ENCODE measurements around the gene CIB1.

The CIB1 gene

GRCh38 chr15:90219421-90220141, 14.2 kb downstream of the CIB1 start:
- in situ Hi-C loops (cut with MboI; ENCODE audit: low sequenced_read_pairs) = loop anchor here (10.0 kb wide), 1 partner anchor 55 kb away; no protein-coding TSS in a partner anchor

GRCh38 chr15:90217671-90218394, 15.9 kb downstream of the CIB1 start:
- in situ Hi-C loops (cut with MboI; ENCODE audit: low sequenced_read_pairs) = no loop called here

DNA sequence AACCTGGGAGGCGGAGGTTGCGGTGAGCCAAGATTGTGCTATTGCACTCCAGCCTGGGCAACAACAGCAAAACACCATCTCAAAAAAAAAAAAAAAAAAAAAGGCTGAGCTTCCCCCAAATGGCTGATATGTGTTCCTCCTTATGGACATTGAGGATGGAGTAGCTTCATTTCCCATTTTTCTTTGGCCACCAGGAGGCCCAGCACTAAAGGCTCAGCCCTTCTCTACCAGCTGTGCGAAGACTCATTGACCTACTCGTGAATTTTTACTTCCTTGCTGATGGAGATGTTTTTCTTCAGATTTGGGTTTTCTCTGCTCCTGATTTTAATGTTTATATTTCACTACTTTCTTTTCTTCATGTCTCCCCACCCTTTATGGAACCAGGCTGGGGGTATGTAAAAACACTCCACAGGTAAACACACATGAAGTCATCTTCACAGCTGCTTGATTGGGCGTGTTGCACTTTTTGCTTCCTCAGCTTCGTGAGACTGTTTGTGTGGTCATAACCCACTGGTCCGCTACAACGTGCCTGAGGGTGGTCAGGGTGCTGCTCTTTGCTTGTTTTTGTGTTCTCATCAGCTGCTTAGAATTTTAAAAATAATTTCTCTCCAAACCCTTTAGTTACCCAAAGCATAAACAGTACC, 19.1 kb downstream of the CIB1 start:
- in situ Hi-C loops (cut with MboI; ENCODE audit: low sequenced_read_pairs) = no loop called here

DNA sequence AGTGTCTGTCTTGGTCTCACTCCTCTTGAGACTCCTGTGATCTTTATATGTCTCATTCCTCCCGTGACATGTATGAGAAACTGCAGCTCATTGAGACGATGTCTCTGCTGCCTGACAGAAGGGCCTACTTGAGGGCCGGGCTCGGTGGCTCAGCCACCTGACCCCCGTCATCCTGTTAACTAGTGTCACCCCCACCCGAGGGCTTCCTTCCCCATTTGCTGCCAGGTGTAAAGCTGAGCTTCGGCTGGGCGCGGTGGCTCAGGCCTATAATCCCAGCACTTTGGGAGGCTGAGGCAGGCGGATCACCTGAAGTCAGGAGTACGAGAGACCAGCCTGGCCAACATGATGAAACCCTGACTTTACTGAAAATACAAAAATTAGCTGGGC, 19.9 kb downstream of the CIB1 start:
- in situ Hi-C loops (cut with MboI; ENCODE audit: low sequenced_read_pairs) = no loop called here

GRCh38 chr15:90213122-90213817, 20.5 kb downstream of the CIB1 start:
- in situ Hi-C loops (cut with MboI; ENCODE audit: low sequenced_read_pairs) = no loop called here

GRCh38 chr15:90212221-90213098, 21.3 kb downstream of the CIB1 start:
- in situ Hi-C loops (cut with MboI; ENCODE audit: low sequenced_read_pairs) = no loop called here

DNA sequence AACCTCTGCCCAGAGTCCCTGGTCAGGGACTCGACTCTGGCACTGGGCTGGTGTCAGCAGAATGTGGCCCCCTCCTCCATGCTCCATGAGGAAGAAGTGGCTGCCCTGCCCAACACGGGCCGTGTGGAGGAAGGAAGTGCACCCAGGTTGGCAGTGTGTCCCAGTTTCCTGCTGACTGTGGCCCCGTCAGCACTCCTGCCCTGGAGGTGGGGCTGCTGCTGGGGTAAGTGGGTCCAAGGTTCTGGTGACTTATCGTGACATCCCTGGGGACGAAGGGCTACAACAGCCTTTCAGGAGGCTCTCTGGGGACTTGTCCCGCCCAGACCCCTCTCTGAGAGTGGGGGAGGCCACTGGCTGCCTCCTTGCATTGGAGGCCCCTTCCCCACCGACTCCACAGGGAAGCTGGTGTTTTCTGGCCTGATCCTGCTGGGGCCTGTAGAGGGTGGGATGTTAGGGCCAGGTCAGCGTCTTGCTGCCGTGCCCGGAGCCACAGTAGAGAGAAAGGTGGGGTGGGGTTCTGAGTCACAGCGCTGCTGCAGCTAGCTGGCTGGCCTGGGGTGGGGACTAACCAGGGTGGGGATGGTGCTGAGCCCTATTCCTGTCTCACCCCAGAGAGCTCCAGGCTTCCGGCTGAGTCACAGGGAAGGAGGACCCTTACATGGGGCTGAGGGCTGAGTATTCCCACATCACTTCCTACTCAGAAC, 22.1 kb downstream of the CIB1 start:
- in situ Hi-C loops (cut with MboI; ENCODE audit: low sequenced_read_pairs) = no loop called here

DNA sequence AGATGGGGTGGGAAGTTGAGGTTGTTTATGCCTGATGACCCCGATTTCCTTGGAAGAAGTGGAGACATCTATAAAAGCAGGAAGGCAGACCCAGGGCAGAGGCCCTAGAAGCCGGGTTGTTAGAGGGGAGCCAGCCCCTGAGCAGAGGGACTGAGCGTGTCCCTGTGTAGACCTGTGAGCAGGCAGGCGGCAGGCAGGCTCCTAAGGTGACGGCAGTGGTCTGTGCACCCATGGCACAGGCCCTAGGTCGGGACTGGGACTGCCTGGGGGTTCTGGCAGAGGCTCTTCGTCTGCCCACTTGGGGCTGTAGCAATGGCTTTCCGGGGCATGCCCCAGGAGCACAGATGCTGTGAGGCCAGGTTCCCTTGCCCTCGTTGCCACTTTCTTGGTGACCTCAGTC, 22.7 kb downstream of the CIB1 start:
- in situ Hi-C loops (cut with MboI; ENCODE audit: low sequenced_read_pairs) = no loop called here

DNA sequence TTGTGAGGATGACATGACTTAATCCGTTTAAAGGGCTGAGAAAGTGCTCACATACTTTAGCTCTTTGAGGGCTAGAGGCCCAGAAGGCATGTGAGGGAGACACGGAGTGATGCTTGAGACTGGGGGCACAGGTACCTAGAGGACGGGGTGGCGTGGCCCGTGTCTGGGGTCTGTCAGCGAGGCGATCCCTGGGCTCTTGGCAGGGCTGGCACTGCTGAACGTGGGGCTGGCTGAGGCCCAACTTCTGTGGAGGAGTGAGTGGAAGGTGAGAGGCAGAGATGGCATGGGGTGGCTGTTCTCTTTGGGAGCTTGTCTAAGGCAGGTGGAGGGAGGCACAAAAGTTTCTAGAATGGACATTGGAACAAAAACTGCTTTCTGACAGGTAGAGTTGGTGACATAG, 23.1 kb downstream of the CIB1 start:
- in situ Hi-C loops (cut with MboI; ENCODE audit: low sequenced_read_pairs) = no loop called here

DNA sequence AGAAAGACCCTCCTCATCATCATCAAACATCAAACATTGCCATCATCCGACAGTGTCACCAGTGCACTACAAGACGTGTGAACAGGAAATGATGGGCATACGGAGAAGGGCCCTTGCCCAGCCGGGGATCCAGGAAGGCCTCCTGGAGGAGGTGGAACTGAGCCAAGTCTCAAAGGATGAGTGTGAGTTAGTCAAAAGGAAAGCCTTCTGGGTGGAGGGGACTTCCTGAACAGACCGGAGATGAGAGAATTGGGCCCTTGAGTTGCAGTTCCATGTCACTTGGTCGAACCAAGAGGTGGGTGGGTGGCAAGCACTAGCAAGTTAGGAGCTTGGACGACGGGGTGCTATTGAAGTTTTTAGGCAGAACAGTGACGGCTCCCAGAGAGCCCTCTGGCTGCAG, 24.1 kb downstream of the CIB1 start:
- in situ Hi-C loops (cut with MboI; ENCODE audit: low sequenced_read_pairs) = no loop called here

- in situ Hi-C loops (cut with MboI; ENCODE audit: low sequenced_read_pairs) = no loop called here
These were observed 25.4 kb downstream of the CIB1 start for GRCh38 chr15:90208356-90208755.

GRCh38 chr15:90207252-90207651, 26.5 kb downstream of the CIB1 start:
- in situ Hi-C loops (cut with MboI; ENCODE audit: low sequenced_read_pairs) = no loop called here

DNA sequence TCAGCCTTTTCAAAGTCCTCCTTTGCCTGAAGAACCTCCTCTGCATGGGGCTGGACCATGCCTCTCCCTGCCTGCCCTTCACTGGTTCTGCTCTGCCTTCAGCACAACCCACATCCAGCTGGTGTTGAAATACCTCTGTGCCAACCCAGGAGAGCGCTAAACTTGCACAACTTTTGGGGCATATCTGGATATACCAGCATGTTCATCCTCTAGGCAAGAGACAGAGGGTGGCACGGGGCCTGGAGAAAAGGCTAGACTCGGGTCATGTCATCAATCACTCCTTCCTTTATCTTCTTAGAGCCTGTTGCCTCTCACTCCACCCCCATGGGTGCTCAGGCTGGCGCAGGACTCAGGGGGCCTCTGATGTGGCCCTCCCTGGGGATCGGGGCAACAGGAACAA, 27.9 kb downstream of the CIB1 start:
- in situ Hi-C loops (cut with MboI; ENCODE audit: low sequenced_read_pairs) = no loop called here

DNA sequence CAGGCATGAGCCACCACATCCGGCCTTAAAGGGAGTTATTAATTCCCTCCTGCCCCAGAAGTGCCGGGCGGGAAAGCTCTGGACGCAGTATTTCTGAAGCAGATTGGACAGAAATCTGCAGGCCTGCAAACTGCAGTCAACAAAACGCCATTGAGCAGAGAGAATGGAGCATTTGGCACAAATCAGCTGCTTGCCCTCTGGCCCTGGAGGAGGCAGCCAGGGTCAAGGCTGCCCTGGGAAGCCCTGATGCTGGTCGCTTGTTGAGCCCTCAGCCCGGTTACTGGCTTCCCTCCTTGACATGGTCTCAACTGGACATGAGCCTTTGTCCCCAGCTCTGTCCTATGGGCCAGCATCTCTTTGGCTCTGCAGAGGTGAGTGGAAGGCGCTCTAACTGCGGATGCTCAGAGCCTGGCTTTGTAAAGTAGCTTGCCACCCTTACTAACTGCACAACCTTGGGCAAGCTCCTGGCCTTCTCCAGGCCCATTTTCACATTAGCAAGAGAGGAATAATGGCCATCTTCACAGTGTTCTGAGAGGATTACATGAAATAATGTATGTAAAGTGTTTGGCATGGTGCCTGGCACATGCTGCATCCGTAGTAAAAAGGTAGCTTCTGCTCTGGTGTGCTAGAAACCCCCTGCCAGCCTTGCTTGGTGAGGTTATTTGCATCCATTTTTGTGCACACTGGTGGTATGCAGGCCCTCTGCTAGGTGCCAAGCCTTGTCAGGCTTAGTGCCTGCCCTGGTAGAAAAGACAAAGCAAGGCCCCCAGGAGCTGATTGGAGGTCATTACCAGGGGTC, 28.5 kb downstream of the CIB1 start:
- in situ Hi-C loops (cut with MboI; ENCODE audit: low sequenced_read_pairs) = no loop called here

DNA sequence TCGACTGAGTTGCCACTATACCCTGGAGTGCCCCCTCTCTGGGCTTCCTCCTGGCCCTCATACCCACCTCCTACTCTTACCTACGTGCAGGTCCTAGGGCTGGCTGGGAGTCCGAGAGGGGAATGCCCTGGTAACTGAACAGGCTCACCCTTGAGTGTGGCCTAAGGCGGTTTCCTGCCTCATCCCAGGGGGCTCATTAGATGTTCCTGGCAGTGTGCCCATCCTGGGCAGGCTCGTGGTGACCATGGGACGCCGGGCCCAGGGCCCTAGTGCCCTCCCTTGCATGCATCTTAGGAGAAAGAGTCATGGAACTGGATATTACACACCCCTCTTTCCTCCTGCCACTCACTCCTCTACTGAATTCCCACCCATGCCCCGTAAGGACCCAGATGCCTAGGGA, 29.8 kb downstream of the CIB1 start:
- in situ Hi-C loops (cut with MboI; ENCODE audit: low sequenced_read_pairs) = no loop called here

DNA sequence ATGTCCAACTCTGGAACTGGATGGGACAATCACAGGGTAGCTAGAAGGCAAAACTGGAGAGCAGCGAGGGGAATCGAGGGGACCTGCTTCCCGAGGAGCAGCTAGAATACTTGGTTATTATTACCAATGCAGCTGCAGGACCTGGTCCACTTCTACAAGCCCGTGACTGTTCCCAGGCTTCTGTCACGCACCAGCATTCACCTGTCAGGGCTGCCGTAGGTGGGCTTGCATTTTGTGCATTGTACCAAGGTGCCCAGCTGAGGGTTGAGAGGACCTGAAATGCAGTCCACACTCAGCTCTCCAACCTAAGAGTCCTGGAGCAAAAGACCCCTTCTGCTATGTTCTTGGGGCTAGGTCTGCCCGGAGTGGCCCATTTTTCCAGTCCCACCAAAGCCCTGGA, 30.3 kb downstream of the CIB1 start:
- in situ Hi-C loops (cut with MboI; ENCODE audit: low sequenced_read_pairs) = no loop called here

- in situ Hi-C loops (cut with MboI; ENCODE audit: low sequenced_read_pairs) = no loop called here
These were observed 30.8 kb downstream of the CIB1 start for GRCh38 chr15:90202929-90203328.

DNA sequence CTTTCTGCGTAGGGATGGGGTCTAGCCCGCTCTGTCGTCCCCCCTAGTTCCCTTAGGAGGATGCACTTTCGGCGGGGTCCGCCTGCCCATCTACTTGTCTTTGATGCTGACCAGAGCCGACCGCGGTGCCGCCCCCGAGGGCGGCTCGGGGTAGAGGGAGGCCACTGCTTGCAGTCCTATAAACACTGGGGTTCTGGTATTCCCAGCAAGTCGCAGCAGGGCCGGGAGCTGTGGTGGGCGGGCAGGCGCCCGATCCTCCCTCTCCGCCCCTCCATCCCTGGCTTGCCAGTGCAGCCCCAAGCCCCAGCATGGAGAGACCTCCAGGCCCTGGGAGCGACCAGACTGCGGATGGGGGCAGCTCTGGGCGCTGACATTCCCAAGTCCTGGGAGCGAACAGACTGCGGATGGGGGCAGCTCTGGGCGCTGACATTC, 31.8 kb downstream of the CIB1 start:
- in situ Hi-C loops (cut with MboI; ENCODE audit: low sequenced_read_pairs) = no loop called here

All from HL-60/S4 treated with retinoic acid at 250 ng/mL for 4 days and 3 days (cell line).